TTC549 (cell line): Measurements from ENCODE around the gene RCSD1.

Experiments
- FAIRE-seq: peaks from 2 replicates; lab custom pipeline; 2012; peaks lifted over from hg19 to GRCh38; lab: Jason Lieb, UNC

The RCSD1 gene

GRCh38 chr1:167643441-167643840 is 13.4 kb downstream of the RCSD1 start:
- no peak for FAIRE-seq

- FAIRE-seq, result no peak
Measured at GRCh38 chr1:167644551-167644950, 14.5 kb downstream of the RCSD1 start.

- FAIRE-seq, result no peak
Measured at GRCh38 chr1:167645140-167645541, 15.1 kb downstream of the RCSD1 start.

GRCh38 chr1:167645625-167646414 is 15.8 kb downstream of the RCSD1 start:
- no peak for FAIRE-seq

- FAIRE-seq, result no peak
Measured at GRCh38 chr1:167648252-167648849, 18.3 kb downstream of the RCSD1 start.

GRCh38 chr1:167648978-167649744 is 19.1 kb downstream of the RCSD1 start:
- FAIRE-seq, result no peak

GRCh38 chr1:167650269-167651160 is 20.5 kb downstream of the RCSD1 start:
- no peak for FAIRE-seq

GRCh38 chr1:167651161-167651693 is 21.2 kb downstream of the RCSD1 start:
- no peak for FAIRE-seq

- no peak for FAIRE-seq
Measured at GRCh38 chr1:167654975-167655575, 25.0 kb downstream of the RCSD1 start.

GRCh38 chr1:167656657-167657056 is 26.6 kb downstream of the RCSD1 start:
- no peak for FAIRE-seq

- no peak for FAIRE-seq
Measured at GRCh38 chr1:167658574-167659328, 28.7 kb downstream of the RCSD1 start.

GRCh38 chr1:167659450-167659849 is 29.4 kb downstream of the RCSD1 start:
- no peak for FAIRE-seq

GRCh38 chr1:167659881-167660280 is 29.8 kb downstream of the RCSD1 start:
- no peak for FAIRE-seq

- FAIRE-seq, result no peak
Measured at GRCh38 chr1:167661527-167662426, 31.7 kb downstream of the RCSD1 start.

GRCh38 chr1:167663002-167663772 is 33.2 kb downstream of the RCSD1 start:
- no peak for FAIRE-seq

- no peak for FAIRE-seq
Measured at GRCh38 chr1:167665469-167665868, 35.4 kb downstream of the RCSD1 start.

- FAIRE-seq, result no peak
Measured at GRCh38 chr1:167666416-167666815, 36.4 kb downstream of the RCSD1 start.

GRCh38 chr1:167667536-167667935 is 37.5 kb downstream of the RCSD1 start:
- FAIRE-seq, result no peak

- no peak for FAIRE-seq
Measured at GRCh38 chr1:167668108-167668507, 38.1 kb downstream of the RCSD1 start.
